Endothelial cell of umbilical vein (primary cell): Measurements from ENCODE around the gene PRLHR.

ENCODE experiments used
- CTCF ChIP-seq, 2 donors: IDR thresholded peaks; 1 replicate in 1 of 2; 2 replicates in 1 of 2; pipeline ENCODE4 v1.5.1; 2011; ENCODE audit warnings: low read length in 2 of 2, mild to moderate bottlenecking in 2 of 2, moderate library complexity in 2 of 2, control low read depth in 1 of 2, inconsistent platforms in 1 of 2, low read depth in 1 of 2; ENCODE audit not compliant: insufficient read depth in 1 of 2; ENCODE audit errors: extremely low read depth in 1 of 2
- EZH2 ChIP-seq: IDR thresholded peaks from 2 replicates; pipeline ENCODE4 v1.6.1; 2012; ENCODE audit warnings: borderline replicate concordance, low read depth, mild to moderate bottlenecking, moderate library complexity, low read length, inconsistent platforms; ENCODE audit not compliant: severe bottlenecking
- MAX ChIP-seq: IDR thresholded peaks from 2 replicates; pipeline ENCODE4 v1.6.1; 2011; ENCODE audit not compliant: insufficient read depth, insufficient read length
- POLR2A ChIP-seq: IDR thresholded peaks from 2 replicates; pipeline ENCODE4 v1.6.1; 2012; ENCODE audit warnings: low read depth, mild to moderate bottlenecking, control low read depth, low read length

DNA sequence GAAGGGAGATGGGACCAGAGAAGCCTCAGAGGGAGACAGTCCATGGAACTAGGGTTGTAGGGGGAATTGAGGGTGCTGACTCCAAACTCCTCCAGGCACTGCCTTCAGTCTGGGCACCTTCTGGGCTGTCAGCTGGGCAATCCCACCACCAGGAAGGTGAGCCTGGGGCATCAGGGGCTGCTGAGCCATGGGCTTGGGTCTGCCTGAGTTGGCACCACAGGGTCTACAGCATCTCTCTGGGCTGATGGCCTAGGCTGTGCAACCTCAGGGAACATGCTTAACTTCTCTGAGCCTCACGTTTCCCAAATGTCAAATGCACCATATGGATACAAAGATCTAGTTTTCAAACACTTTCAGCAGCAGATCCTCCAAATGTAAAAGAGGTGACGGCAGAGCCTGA, 46.8 kb upstream of the PRLHR start:
- no peak for TF ChIP-seq MAX
- no peak for TF ChIP-seq CTCF (IDR thresholded peaks at IDR 0.05; ENCODE audit: extremely low read depth in 1 of 2, insufficient read depth in 1 of 2, low read depth in 1 of 2, low read length in 2 of 2)
- no peak for TF ChIP-seq EZH2
- TF ChIP-seq POLR2A = no peak
